Memory B cell (primary cell): ENCODE results near the gene DCAF8.

Source experiments
- ATAC-seq: fragments of 150-1000 bp; cut with Tn5 transposase; 2 replicates; pipeline ENCODE4 v1.10.0; 2021; ENCODE audit warnings: low read depth, mild to moderate bottlenecking, moderate library complexity
- DNase-seq, 2 donors: peaks; one replicate each; pipeline ENCODE4 v3.0.0; 2022; ENCODE audit warnings: low spot score in 2 of 2
- H3K27ac Mint-ChIP-seq: one replicate; pipeline ENCODE4 v1.8.0; 2022; ENCODE audit warnings: mild to moderate bottlenecking, moderate library complexity, mixed read lengths
- H3K27me3 Mint-ChIP-seq: one replicate; pipeline ENCODE4 v1.8.0; 2022; ENCODE audit warnings: mixed read lengths
- H3K36me3 Mint-ChIP-seq: one replicate; pipeline ENCODE4 v1.8.0; 2022; ENCODE audit warnings: mild to moderate bottlenecking, mixed read lengths
- H3K4me1 Mint-ChIP-seq: one replicate; pipeline ENCODE4 v1.8.0; 2022; ENCODE audit warnings: mixed read lengths
- H3K4me3 Mint-ChIP-seq: one replicate; pipeline ENCODE4 v1.8.0; 2022; ENCODE audit warnings: mild to moderate bottlenecking, moderate library complexity, mixed read lengths
- H3K9me3 Mint-ChIP-seq: one replicate; pipeline ENCODE4 v1.8.0; 2022; ENCODE audit warnings: mixed read lengths

Gene DCAF8

DNA sequence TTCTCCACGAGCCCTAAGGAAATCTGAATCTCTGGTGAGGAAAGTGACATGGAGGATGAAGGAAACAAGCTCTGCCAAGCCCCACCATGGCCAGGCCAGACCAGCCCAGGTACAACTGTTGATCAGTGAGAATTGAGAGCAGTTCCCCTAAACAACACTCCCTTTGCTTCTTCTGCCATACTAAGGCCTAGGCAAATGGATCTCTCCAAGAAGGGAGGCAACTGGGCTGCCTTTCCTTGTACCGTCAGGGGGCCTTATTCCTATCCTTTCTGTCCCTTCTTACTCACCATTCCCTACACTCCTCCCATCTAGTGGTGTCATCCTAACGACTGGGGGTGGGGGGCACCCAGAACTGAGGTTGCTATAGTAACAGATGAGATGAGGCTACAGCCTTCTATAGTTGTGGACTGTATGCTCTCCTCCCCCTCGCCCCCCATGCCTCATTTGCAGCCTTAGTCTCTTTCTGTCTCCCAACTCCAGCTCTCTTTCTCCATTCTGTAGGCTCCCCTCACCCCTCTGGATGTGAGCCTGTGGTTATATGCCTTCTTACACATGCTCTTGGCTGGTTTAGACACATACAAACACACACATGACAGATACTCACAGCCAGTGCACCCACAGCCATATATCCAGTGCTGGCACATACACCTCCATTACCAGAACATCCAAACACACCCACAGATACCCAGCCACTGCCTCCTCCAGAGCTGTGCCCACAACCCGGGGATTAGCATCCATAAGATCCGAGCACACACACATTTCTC lies 53.6 kb downstream of the DCAF8 start:
- DNase-seq (no peak), ATAC-seq (no peak)
- no peaks in the 10 kb centered on the region for H3K27me3 Mint-ChIP-seq
- H3K27ac Mint-ChIP-seq: peak overlapping the region; percentile 90
- no peak overlapping the region for H3K4me3 Mint-ChIP-seq
- H3K9me3 Mint-ChIP-seq: no peaks in the 10 kb centered on the region
- peaks cover 44% of the 10 kb centered on the region for H3K4me1 Mint-ChIP-seq
- H3K36me3 Mint-ChIP-seq: peaks cover 26% of the 10 kb centered on the region

DNA sequence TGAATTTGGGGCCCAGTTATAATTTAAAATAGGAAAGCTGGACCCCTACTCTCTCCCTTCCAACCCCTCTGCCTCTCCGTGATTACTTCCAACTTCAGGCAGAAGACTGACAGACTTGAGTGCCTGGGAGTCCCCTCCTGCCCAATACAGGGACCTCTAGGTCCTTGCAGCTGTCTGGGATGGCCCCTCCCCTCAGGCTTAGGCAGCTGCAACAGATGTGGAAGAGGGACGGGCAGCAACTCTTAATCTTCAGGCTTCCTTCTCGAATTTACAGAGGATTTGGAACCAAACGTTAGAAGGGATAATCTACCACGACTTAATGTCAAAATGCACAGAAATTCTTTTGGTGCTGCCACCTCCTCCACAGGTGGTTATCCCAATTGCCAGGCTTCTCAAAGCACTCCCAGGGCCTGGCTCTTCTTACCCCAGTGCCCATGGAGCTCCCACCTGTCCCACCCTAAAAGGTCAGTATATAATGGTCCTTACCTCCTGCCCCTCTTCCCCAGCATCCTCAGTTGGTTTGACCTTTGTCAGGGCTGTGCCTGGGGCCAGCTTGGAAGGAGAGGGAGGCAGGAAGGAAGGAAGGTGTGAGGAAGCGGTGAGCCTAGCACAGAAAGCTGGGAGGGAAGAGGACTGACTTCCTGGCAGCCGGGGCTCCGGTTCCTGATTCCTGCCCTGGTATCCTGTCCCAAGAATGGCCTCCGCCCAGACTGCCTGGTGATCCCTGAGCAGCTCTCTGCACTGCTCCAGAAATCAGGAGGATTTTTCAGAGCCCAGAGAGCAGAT lies 54.4 kb downstream of the DCAF8 start:
- no peak overlapping the region for H3K4me3 Mint-ChIP-seq
- no peak for ATAC-seq
- peak overlapping the region; percentile 90 for H3K27ac Mint-ChIP-seq

DNA sequence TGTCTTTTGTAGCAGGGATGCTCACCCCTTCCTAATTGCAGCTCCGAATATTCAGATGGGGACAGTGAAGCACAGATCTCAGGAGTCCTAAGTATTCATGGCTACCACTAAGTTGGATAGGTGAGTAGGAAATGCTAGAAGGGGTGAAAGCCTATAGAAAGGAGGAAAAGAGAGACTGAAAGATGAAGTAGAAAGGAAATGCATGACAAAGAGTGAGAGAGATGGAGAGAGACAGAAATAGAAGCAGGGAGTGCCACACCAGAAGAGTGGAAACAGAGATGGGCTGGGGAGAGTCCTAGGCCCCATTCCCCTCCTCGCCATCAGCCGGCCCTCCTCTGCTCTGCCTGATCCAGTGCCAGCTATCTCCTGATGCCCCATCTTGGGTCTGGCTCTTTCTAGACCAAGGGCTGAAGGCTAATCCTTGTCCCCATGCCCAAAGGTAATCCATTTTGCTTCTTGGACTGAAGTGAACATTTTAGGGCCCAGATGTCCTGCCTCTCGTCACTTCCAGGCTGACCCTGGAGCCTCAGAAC lies 55.2 kb downstream of the DCAF8 start:
- no peak for ATAC-seq
- Mint-ChIP-seq H3K9me3 (no peaks in the 10 kb centered on the region), H3K27ac (peak overlapping the region; percentile 90), H3K27me3 (no peaks in the 10 kb centered on the region), H3K36me3 (peaks cover 15% of the 10 kb centered on the region), H3K4me1 (peaks cover 48% of the 10 kb centered on the region), H3K4me3 (peak overlapping the region; percentile 79)
- no peak for DNase-seq

More for the DNA sequence above, 54.4 kb downstream of the DCAF8 start:
- peaks cover 44% of the 10 kb centered on the region for H3K4me1 Mint-ChIP-seq
- H3K9me3 Mint-ChIP-seq: no peaks in the 10 kb centered on the region
- H3K36me3 Mint-ChIP-seq: peaks cover 19% of the 10 kb centered on the region
- no peak for DNase-seq
- no peaks in the 10 kb centered on the region for H3K27me3 Mint-ChIP-seq

- ATAC-seq (peak; percentile 12), DNase-seq (no peak)
- Mint-ChIP-seq H3K4me1 (peaks cover 49% of the 10 kb centered on the region), H3K27ac (peak overlapping the region; percentile 90), H3K27me3 (no peaks in the 10 kb centered on the region), H3K9me3 (no peaks in the 10 kb centered on the region), H3K36me3 (peaks cover 13% of the 10 kb centered on the region), H3K4me3 (peak overlapping the region; percentile 79)
These were observed 55.8 kb downstream of the DCAF8 start for GRCh38 chr1:160206421-160207117.

GRCh38 chr1:160206036-160206389 lies 56.3 kb downstream of the DCAF8 start:
- peaks cover 52% of the 10 kb centered on the region for H3K4me1 Mint-ChIP-seq
- peak; percentile 26 for ATAC-seq
- peaks cover 9% of the 10 kb centered on the region for H3K36me3 Mint-ChIP-seq
- peak overlapping the region; percentile 90 for H3K27ac Mint-ChIP-seq
- H3K9me3 Mint-ChIP-seq: no peaks in the 10 kb centered on the region
- no peaks in the 10 kb centered on the region for H3K27me3 Mint-ChIP-seq
- no peak for DNase-seq
- H3K4me3 Mint-ChIP-seq: peak overlapping the region; percentile 79

DNA sequence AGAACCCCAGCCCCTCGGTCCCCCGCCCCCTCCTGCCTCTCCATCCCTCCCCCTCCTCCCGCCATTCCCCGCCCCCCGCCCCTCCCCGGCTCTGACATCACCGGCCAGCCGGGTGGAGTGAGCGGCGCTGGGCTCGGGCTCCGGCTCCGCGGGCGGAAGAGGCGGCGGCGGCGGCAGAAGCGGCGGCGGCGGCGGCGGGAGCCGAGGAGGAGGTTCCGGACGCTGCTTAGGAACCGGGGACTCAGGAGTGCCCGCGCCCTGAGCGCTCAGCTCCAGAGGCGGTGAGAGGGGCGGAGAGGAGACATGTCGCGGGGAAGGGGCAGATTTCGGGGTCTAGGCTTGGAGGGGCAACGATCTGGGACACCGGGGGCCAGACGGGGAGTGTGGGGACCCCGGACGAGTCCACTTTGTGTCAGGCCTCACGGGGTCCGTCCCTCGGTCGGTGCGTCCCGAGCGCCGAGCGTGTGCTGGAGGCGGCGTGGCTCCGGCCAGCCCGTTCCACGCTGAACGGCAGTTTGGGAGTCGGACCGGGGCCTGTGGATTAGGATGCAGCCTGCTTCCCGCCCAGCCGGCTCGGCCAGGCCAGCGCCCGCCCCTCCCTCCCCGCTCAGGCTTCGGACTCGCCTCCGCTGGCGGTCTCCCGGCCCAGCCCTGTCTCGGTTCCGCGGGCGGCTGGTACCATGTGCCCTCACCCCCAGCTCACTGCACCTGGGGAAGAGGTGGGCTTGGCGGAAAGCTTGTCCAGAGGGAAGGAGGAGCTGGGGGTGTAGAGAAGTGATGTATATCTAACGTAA lies 56.9 kb downstream of the DCAF8 start, which contains the start of gene PEA15:
TSS of gene PEA15 (plus strand) at position 143 of the 794 bp plus-strand sequence. CDS start 6,161 bp downstream, outside the sequence.
- no peaks in the 10 kb centered on the region for H3K27me3 Mint-ChIP-seq
- H3K27ac Mint-ChIP-seq: peak within 1 kb of the TSS; percentile 90
- peak; percentile 52 to 56 for DNase-seq
- H3K4me1 Mint-ChIP-seq: peaks cover 55% of the 10 kb centered on the region
- H3K9me3 Mint-ChIP-seq: no peaks in the 10 kb centered on the region
- peak within 1 kb of the TSS; percentile 79 for H3K4me3 Mint-ChIP-seq
- peaks cover 9% of the 10 kb centered on the region for H3K36me3 Mint-ChIP-seq
- ATAC-seq: peak; percentile 45

DNA sequence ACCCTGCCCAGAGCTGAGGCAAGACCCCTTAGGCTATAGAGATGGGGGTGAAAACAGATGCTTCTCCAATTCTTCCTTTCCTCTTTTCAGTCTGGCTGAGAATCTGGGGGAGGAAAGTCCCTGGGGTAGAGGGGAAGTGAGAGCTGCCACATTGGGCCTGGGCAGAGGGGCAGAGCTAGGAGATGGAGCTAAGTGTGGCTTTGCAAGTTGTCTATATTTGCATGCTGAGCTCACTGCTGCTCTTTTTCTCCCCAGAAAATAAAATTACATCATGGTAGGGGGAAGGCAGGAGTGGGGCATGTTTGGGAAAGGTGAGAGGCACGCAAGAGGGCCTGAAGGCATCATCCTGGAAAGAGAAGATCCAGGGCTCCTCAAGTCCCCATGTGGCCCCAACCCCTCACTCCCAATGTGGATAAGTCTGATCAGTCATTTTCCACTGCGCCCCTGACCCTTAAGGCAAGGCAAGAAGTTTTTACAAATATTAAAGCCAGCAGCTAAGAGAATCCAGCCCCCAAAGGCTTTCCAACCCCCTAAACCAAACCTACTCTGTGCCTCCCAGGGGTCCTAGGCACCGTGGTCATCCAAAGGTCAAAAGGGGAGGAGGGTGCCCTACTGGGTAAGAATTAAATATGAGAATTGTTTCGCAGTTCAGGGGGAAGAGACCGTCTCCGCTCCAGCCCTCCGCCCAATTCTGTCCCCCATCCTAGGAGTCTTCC lies 57.7 kb downstream of the DCAF8 start:
- peak; percentile 89 for ATAC-seq
- DNase-seq: peak; percentile 48 to 70
- Mint-ChIP-seq H3K4me3 (peak overlapping the region; percentile 79), H3K27me3 (no peaks in the 10 kb centered on the region), H3K27ac (peak overlapping the region; percentile 90), H3K36me3 (peaks cover 9% of the 10 kb centered on the region), H3K4me1 (peaks cover 57% of the 10 kb centered on the region), H3K9me3 (no peaks in the 10 kb centered on the region)

GRCh38 chr1:160200786-160201185 lies 61.6 kb downstream of the DCAF8 start:
- DNase-seq (no peak), ATAC-seq (no peak)
- H3K4me3 Mint-ChIP-seq: no peak overlapping the region
- peak overlapping the region; percentile 64 for H3K27ac Mint-ChIP-seq
- H3K4me1 Mint-ChIP-seq: peaks cover 25% of the 10 kb centered on the region
- H3K27me3 Mint-ChIP-seq: no peaks in the 10 kb centered on the region
- no peaks in the 10 kb centered on the region for H3K36me3 Mint-ChIP-seq
- no peaks in the 10 kb centered on the region for H3K9me3 Mint-ChIP-seq

GRCh38 chr1:160197231-160197630 lies 65.1 kb downstream of the DCAF8 start:
- no peak overlapping the region for H3K27ac Mint-ChIP-seq
- H3K4me3 Mint-ChIP-seq: no peak overlapping the region
- H3K36me3 Mint-ChIP-seq: no peaks in the 10 kb centered on the region
- no peaks in the 10 kb centered on the region for H3K9me3 Mint-ChIP-seq
- DNase-seq: no peak
- no peaks in the 10 kb centered on the region for H3K27me3 Mint-ChIP-seq
- H3K4me1 Mint-ChIP-seq: peaks cover 11% of the 10 kb centered on the region
- no peak for ATAC-seq

- H3K36me3 Mint-ChIP-seq: no peaks in the 10 kb centered on the region
- peaks cover 8% of the 10 kb centered on the region for H3K4me1 Mint-ChIP-seq
- no peak for DNase-seq
- peak; percentile 57 for ATAC-seq
- H3K9me3 Mint-ChIP-seq: no peaks in the 10 kb centered on the region
- no peaks in the 10 kb centered on the region for H3K27me3 Mint-ChIP-seq
- no peak overlapping the region for H3K4me3 Mint-ChIP-seq
- no peak overlapping the region for H3K27ac Mint-ChIP-seq
These were observed 66.2 kb downstream of the DCAF8 start for GRCh38 chr1:160196143-160196542.

GRCh38 chr1:160194737-160195059 lies 67.7 kb downstream of the DCAF8 start:
- no peak overlapping the region for H3K27ac Mint-ChIP-seq
- no peak overlapping the region for H3K4me3 Mint-ChIP-seq
- H3K4me1 Mint-ChIP-seq: peaks cover 2% of the 10 kb centered on the region
- H3K36me3 Mint-ChIP-seq: no peaks in the 10 kb centered on the region
- ATAC-seq (no peak), DNase-seq (no peak)
- peaks cover 2% of the 10 kb centered on the region for H3K27me3 Mint-ChIP-seq
- no peaks in the 10 kb centered on the region for H3K9me3 Mint-ChIP-seq

DNA sequence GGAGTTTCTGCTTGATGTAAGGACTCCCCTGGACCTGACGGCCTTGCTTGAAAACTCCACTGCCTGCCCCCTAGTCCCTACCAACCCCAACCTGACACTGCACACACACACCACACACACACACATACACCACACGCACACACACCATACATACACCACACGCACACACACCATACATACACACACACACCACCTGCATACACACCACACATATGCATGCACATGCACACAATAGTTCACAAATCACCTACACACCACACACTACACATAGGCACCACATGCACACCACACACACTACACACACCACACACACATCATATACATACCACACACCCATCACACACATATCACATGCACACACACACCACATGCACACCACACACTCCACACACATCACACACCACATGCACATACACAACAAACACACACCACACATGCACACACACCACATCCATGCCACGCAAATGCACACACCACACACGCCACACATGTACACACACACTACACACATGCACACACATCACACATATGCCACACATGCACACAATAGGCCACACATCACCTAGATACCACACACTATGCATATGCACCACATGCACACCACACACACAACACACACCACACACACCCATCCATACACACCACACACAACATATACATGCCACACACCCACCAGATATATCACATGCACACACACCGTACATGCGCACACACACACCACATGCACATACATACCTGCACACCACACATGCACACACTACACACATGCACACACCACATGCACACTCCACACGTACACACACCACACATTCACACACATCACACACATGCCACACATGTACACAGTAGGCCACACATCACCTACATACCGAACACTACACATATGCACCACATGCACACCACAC lies 68.3 kb downstream of the DCAF8 start:
- Mint-ChIP-seq H3K9me3 (no peaks in the 10 kb centered on the region), H3K36me3 (no peaks in the 10 kb centered on the region)

More for the DNA sequence above, 68.3 kb downstream of the DCAF8 start:
- no peak overlapping the region for H3K4me3 Mint-ChIP-seq
- no peak overlapping the region for H3K27ac Mint-ChIP-seq
- no peak for DNase-seq
- H3K4me1 Mint-ChIP-seq: peaks cover 2% of the 10 kb centered on the region
- peaks cover 2% of the 10 kb centered on the region for H3K27me3 Mint-ChIP-seq
- no peak for ATAC-seq
